Measurements from ENCODE around the gene RPTN. TPM values are rescaled to one million over a fixed set of nuclear protein-coding genes. Genes with fewer than 3 reads are reported as not detected.

RPTN gene
- total RNA-seq (2014; rRNA removed; shearing (Covaris generic)) = not detected in 2 replicates
- 0.03 TPM in 1 of 2 replicates, not detected in the other for polyA plus RNA-seq (2015; cell fraction: cytosol; rRNA removed)
- not detected in 2 replicates for polyA plus RNA-seq (2015; cell fraction: nucleus; rRNA removed)

DNA sequence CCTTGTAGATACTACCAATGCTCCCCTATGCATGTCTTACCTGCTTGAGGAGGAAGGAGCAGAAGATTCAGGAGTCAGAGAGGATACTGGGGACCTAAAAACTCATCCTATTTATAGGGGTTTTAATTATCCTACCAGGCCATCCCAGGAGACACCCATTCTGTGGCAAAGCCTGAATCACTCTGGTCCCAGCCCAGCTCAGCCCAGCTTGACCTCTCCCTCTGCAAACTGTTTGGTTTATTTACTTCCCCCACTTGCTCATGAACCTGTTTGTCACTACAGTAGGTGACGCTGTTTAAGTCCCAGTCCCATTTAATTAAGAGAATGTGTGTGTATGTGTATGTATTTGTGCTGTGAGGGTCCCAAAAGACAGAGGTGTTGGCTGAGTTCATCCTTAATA, at the start of gene RPTN:
Gene RPTN, minus strand, starts transcription at position 85 of the 400 bp plus-strand sequence. CDS start 1,339 bp downstream, outside the sequence.
- no peak for DNase-seq (ENCODE audit: low read depth)

GRCh38 chr1:152198982-152199381, 40.0 kb upstream of the RPTN start:
- DNase-seq (ENCODE audit: low read depth) = no peak

DNA sequence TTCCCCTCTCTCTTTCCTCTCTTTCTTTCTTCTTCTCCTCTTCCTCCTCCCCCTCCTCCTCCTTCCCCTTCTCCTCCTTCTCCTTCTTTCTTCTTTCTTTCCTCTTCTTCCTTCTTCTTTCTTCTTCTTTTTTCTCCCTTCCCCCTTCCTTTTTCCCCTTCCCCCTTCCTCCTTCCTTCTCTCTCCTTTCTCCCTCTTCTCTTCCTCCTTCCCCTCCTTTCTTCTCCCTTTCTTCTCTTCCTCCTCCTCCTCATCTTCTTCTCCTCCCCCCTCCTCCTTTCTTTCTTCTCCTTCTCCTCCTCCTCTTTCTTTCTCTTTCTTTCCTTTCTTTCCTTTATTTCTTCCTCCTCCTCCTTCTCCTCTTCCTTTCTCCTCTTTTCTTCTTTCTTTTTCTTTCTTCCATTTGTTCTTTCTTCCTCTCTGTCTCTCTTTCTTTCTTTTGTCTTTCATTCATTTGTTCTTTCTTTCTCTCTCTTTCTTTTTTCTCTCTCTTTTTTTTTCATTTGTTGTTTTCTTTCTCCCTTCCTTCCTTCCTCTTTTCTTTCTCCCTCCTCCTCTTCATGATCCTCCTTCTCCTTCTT, 38.4 kb upstream of the RPTN start:
- no peak for DNase-seq (ENCODE audit: low read depth)

DNA sequence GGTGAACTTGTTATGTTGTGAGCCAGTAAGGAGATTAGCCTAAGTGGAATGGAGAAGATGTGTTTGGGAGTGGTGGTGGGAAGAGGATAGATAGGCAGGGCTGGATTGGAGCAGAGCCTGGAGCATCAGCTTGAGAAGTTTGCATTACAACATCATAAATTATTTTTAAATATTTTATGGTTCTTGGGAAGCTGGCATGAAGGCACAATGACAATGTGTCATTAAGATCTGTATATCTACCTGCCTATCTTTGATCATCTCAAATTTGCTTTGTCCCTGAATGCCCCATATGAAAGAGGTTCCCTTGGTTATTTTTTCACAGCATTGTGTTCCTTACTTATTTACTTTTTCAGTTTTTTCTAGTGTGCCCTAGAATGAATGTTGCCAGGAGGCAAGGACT, 32.7 kb upstream of the RPTN start:
- DNase-seq (ENCODE audit: low read depth) = no peak

DNA sequence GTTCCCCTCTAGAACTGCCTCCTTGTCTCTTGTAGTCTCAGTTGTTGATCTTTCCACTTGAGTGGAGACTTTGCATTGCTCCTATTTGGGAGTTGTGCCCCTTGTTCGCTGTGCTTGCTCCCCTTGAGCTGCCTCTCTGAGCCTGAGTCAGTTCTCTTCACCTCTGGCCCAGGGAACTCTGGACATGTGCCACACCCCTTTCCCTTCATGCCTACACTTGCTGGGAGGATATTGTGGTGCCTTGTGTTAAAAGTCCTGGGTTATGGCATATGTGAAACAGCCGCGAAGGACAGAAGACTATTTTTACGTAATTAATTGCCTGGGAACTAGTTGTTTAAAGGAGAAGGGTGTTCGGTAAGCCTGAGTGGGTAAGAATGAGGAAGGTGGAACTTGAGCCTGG, 32.2 kb upstream of the RPTN start:
- DNase-seq (ENCODE audit: low read depth) = no peak

DNA sequence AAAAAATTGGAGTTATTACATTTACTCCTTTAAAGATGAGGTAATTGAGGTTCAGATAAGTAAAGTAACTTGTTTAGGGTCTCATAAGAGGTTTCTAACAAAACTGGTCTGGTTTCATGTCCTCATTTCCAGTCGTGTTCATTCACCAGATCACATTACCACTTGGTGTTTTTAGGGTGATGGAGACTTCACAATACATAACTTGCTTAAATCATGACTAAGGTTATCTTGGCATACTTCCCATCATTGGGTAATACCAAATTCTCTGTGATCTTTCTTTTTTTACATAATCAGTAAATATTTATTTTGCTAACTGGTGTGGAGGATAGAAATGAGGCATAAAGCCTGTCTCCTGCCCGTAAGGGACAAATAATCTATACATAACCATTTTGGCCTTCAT, 31.6 kb upstream of the RPTN start:
- no peak for DNase-seq (ENCODE audit: low read depth)

DNA sequence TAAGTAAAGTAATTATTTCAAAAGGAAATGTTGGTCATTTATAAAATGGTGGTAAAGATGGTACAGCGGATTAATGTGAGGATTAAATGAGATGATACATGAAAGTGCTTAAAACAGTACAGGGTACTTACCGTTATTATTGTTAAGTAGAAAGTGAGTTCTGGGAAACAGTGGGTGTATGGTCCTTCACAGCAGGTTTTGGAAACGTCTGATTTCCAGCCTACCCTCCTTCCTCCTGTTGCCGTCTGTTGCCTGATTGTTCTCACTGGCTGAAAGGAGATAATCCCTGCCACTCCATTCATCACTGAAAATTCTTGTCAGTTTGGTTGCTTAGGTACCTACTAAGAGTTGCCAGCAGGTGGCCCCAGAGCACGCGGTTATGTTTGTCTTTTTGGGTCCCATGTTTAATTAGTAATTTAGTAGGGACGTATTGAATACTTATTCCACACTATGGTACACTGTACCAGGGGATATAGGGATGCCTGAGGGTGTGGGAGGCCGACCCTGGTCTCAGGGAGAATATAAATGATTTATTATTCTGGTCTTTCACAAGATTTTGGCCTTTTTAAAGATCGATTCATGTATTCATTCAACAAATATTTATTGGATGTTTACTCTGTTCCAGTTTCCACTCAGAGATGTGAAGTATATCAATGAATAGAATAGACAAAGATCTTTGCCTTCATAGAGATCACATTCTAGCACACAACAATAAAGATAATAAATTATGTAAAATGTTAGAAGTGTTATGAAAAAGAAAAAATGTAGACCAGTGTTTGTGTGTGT, 30.8 kb upstream of the RPTN start:
- DNase-seq (ENCODE audit: low read depth) = peak; percentile 70

DNA sequence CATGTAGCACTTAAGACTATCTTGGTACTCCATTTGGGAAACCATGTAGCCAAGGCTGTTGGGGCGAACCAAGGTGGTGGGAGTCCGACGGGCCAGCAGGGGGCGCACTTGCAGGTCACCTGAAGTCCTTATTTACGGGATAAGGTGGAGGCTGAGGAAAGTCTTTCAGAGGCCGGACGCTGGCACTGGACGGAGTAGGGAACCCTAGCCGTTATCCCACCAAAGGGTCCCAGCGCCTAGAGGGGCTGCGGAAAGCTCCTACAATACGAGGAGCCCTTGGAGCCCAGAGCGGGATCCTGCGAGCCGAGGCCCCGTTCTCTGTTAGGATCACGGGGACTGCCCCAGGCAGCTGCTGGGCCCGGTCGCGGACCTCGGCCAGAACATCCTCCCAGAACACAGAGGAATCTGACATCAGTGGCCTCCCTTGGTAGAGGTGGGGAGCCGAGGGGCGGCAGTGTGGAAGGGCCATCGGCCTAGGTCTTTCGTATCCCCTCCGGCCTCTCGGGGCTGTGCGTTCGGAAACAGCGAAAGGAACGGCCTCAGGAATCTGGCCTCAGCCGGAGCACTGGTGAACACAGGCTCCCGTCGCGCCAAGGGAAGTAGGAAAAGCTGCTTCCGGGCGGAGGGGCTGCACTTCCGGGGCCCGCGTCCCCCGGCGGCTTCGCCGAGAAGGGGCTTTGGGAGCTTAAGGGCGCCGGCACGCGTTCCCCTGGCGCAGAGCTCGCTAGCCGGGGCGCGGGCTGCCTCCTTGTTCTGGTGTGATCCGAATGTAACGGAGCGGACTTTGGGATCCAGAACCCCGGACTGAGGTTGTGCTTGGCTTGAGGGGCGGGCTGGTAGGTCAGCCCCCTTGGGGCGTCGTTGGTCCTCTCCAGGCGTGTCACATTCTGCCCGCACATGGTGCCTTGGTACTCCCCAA, 29.9 kb upstream of the RPTN start:
- peak; percentile 62 for DNase-seq (ENCODE audit: low read depth)

DNA sequence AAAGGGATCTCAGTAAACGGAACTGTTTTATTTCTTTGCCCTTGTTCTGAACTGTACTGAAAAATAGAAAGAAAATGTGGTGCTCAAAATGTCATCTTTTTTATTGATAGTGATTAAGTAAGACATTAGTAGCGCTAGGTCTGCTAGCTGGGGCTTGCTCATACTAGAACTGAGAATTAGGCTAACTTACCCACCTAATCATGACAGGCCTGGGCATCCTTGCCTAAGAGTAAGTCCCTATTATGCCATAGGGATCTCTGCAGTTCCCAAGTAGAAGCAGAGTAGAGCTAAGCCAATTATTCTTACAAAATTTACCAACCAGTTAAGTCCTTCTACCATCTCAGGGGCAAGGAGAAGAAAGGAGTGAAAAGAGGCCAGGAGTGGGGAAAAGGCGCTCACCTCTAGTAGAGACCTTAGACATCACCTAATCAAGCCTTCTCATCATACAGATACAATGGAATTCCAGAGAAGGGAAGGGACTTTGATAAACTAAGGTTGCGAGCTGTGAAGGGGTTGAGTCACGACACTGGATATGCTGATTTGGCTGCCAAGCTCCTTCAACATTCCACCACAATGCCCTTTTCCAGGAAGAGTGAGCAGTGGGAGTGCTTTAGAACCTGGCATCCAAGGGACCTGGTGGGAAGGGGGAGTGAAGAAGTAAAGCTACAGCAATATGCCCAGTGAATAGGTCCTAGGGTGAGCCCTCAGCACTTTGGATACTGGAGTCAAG, 27.7 kb upstream of the RPTN start:
- DNase-seq (ENCODE audit: low read depth) = peak; percentile 77

- DNase-seq (ENCODE audit: low read depth) = peak; percentile 80
Observed at GRCh38 chr1:152185544-152186391, 26.7 kb upstream of the RPTN start.

GRCh38 chr1:152182944-152183361, 23.9 kb upstream of the RPTN start:
- peak; percentile 92 for DNase-seq (ENCODE audit: low read depth)

- DNase-seq (ENCODE audit: low read depth) = peak; percentile 45
Observed at GRCh38 chr1:152182431-152182830, 23.4 kb upstream of the RPTN start.

DNA sequence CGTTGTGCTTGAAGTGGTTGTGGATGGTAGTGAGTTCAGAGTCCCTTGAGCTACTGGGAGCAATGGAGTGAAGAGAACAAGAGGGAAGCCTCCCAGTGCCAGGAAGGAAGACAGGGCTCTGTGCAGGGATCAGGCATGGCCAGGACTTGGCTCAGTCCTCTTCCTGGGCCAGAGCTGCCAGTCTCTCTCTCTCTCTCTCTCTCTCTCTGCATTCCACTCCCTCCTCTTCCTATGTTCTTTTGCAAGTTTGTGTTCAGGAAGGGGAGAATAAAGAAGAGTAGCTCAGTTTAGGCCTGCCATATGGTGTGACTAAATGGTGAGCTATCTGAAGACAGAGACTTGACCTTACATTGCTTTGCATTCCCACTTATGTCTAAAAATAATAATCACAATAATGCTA, 20.5 kb upstream of the RPTN start:
- DNase-seq (ENCODE audit: low read depth) = peak; percentile 39

DNA sequence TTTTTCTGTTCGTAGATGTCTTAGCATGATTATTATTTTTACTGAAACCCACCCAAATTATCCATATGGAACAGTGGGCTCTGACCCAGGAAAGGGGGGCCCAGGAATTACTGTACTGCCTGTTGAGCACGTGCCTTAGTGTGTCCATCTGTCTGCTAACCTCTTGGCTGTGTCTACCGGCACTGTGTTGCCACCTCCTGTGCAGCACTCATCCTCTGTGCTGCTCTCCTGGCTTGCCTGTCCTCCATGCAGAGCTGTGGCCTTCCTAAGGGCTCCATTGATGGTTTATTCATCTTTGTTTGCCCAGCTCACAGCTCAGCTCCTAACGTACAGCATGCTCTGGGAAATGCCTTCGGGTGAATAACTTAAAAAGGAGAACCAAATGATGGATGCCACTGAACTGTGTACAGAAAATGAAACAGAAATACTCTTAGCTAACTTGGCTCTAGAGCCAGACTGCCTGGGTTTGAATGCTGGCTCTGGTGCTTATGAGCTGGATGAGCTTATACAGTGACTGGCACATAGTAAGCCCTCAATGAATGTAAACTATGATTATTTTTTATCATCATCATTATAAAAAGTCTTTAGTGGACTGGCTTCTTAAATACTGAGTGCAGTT, 11.4 kb upstream of the RPTN start:
- DNase-seq (ENCODE audit: low read depth) = no peak

GRCh38 chr1:152169366-152170025, 10.5 kb upstream of the RPTN start:
- no peak for DNase-seq (ENCODE audit: low read depth)

DNA sequence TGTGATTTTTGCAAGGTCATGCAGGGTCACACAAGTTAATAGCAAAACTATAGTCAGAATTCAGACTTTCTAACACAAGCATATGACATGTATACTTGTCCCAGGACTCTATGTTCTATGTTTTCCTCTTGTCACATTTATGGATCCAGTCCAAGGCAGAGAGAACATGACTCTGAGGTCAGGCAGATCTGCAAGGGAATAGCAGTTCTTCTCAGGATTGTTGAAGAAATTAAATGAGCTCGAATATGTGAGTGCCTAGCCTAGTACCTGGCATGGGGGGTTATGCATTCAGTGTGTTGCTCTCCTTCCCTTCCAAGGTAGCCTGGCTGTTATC, 9.5 kb upstream of the RPTN start:
- no peak for DNase-seq (ENCODE audit: low read depth)

GRCh38 chr1:152167835-152168534, 9.0 kb upstream of the RPTN start:
- DNase-seq (ENCODE audit: low read depth) = peak; percentile 97

- no peak for DNase-seq (ENCODE audit: low read depth)
Observed at GRCh38 chr1:152166966-152167365, 7.9 kb upstream of the RPTN start.
